Kidney (tissue), 14 donors: ENCODE data around the gene C13orf46. TPM values are rescaled to one million over a fixed set of nuclear protein-coding genes. Genes with fewer than 3 reads are reported as not detected.

Experiments used
- DNase-seq, 5 donors: peaks; one replicate each; pipeline ENCODE4 v3.0.0-alpha.2; 2013 to 2020
- FAIRE-seq: peaks from 2 replicates; lab custom pipeline; 2012; peaks lifted over from hg19 to GRCh38; lab: Jason Lieb, UNC
- H3K27ac ChIP-seq, 2 donors: one replicate each; pipeline ENCODE4 v1.7.0; 2013; ENCODE audit warnings: low read depth in 2 of 2, low read length in 2 of 2, inconsistent platforms in 1 of 2
- H3K27me3 ChIP-seq: one replicate; pipeline ENCODE4 v1.7.1; 2013; ENCODE audit warnings: low read length, inconsistent platforms; ENCODE audit not compliant: control insufficient read depth, insufficient read depth
- H3K36me3 ChIP-seq, 3 donors: one replicate each; pipeline versions ENCODE4 v1.7.0 to v1.7.1; 2013; ENCODE audit warnings: low read length in 3 of 3, control low read depth in 1 of 3, inconsistent platforms in 1 of 3; ENCODE audit not compliant: insufficient read depth in 3 of 3, control insufficient read depth in 2 of 3
- H3K4me1 ChIP-seq, 3 donors: one replicate each; pipeline versions ENCODE4 v1.7.0 to v1.7.1; 2013; ENCODE audit warnings: low read length in 3 of 3, inconsistent platforms in 1 of 3, low read depth in 1 of 3; ENCODE audit not compliant: control insufficient read depth in 2 of 3, insufficient read depth in 2 of 3
- H3K4me3 ChIP-seq, 3 donors: one replicate each; pipeline versions ENCODE4 v1.7.0 to v1.8.1; 2013; ENCODE audit warnings: low read length in 3 of 3, control low read depth in 1 of 3, inconsistent platforms in 1 of 3
- H3K9ac ChIP-seq, 3 donors: one replicate each; pipeline versions ENCODE4 v1.7.0 to v1.7.1; 2013; ENCODE audit warnings: low read length in 3 of 3, control low read depth in 1 of 3, inconsistent platforms in 1 of 3
- H3K9me3 ChIP-seq, 3 donors: one replicate each; pipeline versions ENCODE4 v1.7.0 to v1.7.1; 2013; ENCODE audit warnings: low read length in 3 of 3, control low read depth in 1 of 3, inconsistent platforms in 1 of 3; ENCODE audit not compliant: control insufficient read depth in 2 of 3, insufficient read depth in 1 of 3
- CTCF ChIP-seq: IDR thresholded peaks from 3 replicates; pipeline ENCODE4 v1.5.1; 2012; ENCODE audit warnings: mild to moderate bottlenecking, moderate library complexity, borderline replicate concordance; ENCODE audit not compliant: insufficient read depth; ENCODE audit errors: extremely low read depth
- intact Hi-C: fragments of 100-400 bp; cut with DNase I; formaldehyde crosslinking; loops from one replicate; pipeline ENCODE4 v1.11.1; 2022
- polyA plus RNA-seq: library from polyadenylated mRNA; stranded (reverse); fragments of 350-450 nt; fragmentation: Illumina TruSeq; extraction: RNeasy Lipid Tissue Mini Kit (QIAGEN cat#74804); gene quantifications from one replicate; pipeline ENCODE4 v1.2.3, GENCODE V29; 2014; ENCODE audit warnings: low read depth, low replicate concordance; ENCODE audit not compliant: insufficient read depth
- total RNA-seq: library from RNA; stranded (reverse); fragmentation: NEBNext Ultra II Directional; extraction: Animal tissue kit (Norgen Biotek cat#: 25700); gene quantifications from one replicate; pipeline ENCODE4 v1.2.1, GENCODE V29; 2021
- donor health status: control.
- donor health status: control.
- donor health status: control.
- donor health status: control.
- donor health status: control.
- donor health status: DM: yes; HTN: yes; CAD: no.
- donor health status: Normal renal cell carcinoma (clear cell type).

C13orf46 gene
- total and polyA plus RNA-seq, 2 donors from 2014 or later: 1.1 TPM; not detected in 1

- H3K27ac ChIP-seq: no peak overlapping the region
- TF ChIP-seq CTCF: no peak
- H3K9ac ChIP-seq: no peak overlapping the region
- H3K4me1 ChIP-seq: no peaks in the 10 kb centered on the region
- H3K27me3 ChIP-seq: no peaks in the 10 kb centered on the region
- H3K9me3 ChIP-seq: no peaks in the 10 kb centered on the region
- DNase-seq (peak in 1 of 5 donors; percentile 41), FAIRE-seq (no peak)
- H3K36me3 ChIP-seq: no peaks in the 10 kb centered on the region
- no peak overlapping the region for H3K4me3 ChIP-seq
- intact Hi-C loops: no loop called here
Measured at GRCh38 chr13:113938246-113938645, 35.6 kb downstream of the C13orf46 start.

DNA sequence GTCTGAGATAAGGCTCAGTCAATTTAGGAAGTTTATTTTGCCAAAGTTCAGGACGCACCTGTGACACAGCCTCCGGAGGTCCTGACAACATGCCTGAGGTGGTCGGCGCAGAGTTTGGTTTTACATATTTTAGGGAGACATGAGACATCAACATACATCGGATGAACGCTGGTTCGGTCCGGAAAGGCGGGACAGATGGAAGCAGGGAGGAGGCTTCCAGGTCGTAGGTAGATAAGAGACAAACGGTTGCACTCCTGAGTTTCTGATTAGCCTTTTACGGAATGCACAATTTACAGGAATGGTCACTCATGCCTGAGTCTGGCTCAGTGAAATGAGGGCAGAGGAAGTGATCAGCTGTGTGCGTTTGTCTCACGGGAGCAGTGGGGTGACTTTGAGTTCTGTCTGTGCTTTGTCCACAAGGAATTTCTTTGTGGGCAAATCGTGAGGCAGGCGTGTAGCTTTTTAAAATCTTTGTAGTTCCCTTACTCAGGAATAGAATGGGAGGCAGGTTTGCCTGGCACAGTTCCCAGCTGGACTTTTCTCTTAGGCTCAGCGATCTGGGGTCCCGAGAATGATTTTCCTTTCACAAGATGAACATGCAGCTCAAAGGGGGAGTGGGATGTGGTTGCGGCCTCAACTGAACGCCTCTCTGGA lies 36.2 kb downstream of the C13orf46 start:
- no peak for FAIRE-seq
- intact Hi-C loops: no loop called here

GRCh38 chr13:113937073-113937472 lies 36.8 kb downstream of the C13orf46 start:
- FAIRE-seq: no peak
- no peak overlapping the region for H3K4me3 ChIP-seq

More for the DNA sequence above, 36.2 kb downstream of the C13orf46 start:
- Histone ChIP-seq H3K9ac (no peak overlapping the region), H3K4me3 (no peak overlapping the region), H3K27ac (no peak overlapping the region), H3K27me3 (no peaks in the 10 kb centered on the region), H3K36me3 (no peaks in the 10 kb centered on the region), H3K4me1 (no peaks in the 10 kb centered on the region), H3K9me3 (no peaks in the 10 kb centered on the region)
- DNase-seq: peak in 1 of 5 donors; percentile 19
- TF ChIP-seq CTCF: no peak

More at GRCh38 chr13:113937073-113937472, 36.8 kb downstream of the C13orf46 start:
- TF ChIP-seq CTCF: no peak
- Histone ChIP-seq H3K4me1 (no peaks in the 10 kb centered on the region), H3K36me3 (no peaks in the 10 kb centered on the region), H3K27me3 (no peaks in the 10 kb centered on the region), H3K9ac (no peak overlapping the region), H3K9me3 (no peaks in the 10 kb centered on the region), H3K27ac (no peak overlapping the region)
- intact Hi-C loops: no loop called here
- peak in 1 of 5 donors; percentile 27 for DNase-seq
